ENCODE measurements around the gene CARD6.

Gene CARD6

GRCh38 chr5:40838086-40838485 is 3.1 kb upstream of the CARD6 start:
- H3K18ac ChIP-seq (ENCODE audit: low read length), result no peak overlapping the region
- no peak overlapping the region for H3K4ac ChIP-seq (ENCODE audit: low read depth, low read length)
- WGBS (ENCODE audit: extremely low coverage, insufficient coverage, low lambda C conversion rate), result no CpG with 5 or more reads among the region's 6 CpGs
- peaks cover 19% of the 10 kb centered on the region for H3K79me2 ChIP-seq (ENCODE audit: control insufficient read depth, insufficient read depth, low read length)
- no peak overlapping the region for H2BK5ac ChIP-seq (ENCODE audit: low read length)
- H3K9ac ChIP-seq (ENCODE audit: low read length), result no peak overlapping the region
- no peaks in the 10 kb centered on the region for H3K79me1 ChIP-seq (ENCODE audit: low read length)
- H2BK120ac ChIP-seq (ENCODE audit: low read depth, low read length), result no peak overlapping the region
- no peak overlapping the region for H3K27ac ChIP-seq (ENCODE audit: low read depth, low read length)
- H3K4me2 ChIP-seq (ENCODE audit: low read length), result no peak overlapping the region
- H2AK5ac ChIP-seq (ENCODE audit: low read length), result no peak overlapping the region
- H3K23ac ChIP-seq (ENCODE audit: low read length), result no peak overlapping the region
- H3K56ac ChIP-seq (ENCODE audit: low read length), result no peak overlapping the region
- H3K4me3 ChIP-seq (ENCODE audit: low read length), result no peak overlapping the region
- H3K4me1 ChIP-seq (ENCODE audit: control insufficient read depth, low read depth, low read length), result no peaks in the 10 kb centered on the region
- H4K5ac ChIP-seq (ENCODE audit: low read length), result no peak overlapping the region
- no peak overlapping the region for H2BK15ac ChIP-seq (replicated peaks; ENCODE audit: low read depth)
- no peak overlapping the region for H4K8ac ChIP-seq (ENCODE audit: low read depth, low read length)
- peaks cover 5% of the 10 kb centered on the region for H3K36me3 ChIP-seq (ENCODE audit: control insufficient read depth, insufficient read depth, low read length)
- no peak for DNase-seq
- no peaks in the 10 kb centered on the region for H3K27me3 ChIP-seq (ENCODE audit: insufficient read depth, low read length, poor library complexity)

- Histone ChIP-seq H3K4me1 (ENCODE audit: control insufficient read depth, low read depth, low read length) (no peaks in the 10 kb centered on the region), H2AK5ac (ENCODE audit: low read length) (no peak overlapping the region), H3K79me2 (ENCODE audit: control insufficient read depth, insufficient read depth, low read length) (no peaks in the 10 kb centered on the region), H3K23ac (ENCODE audit: low read length) (no peak overlapping the region), H4K8ac (ENCODE audit: low read depth, low read length) (no peak overlapping the region), H3K4me2 (ENCODE audit: low read length) (no peak overlapping the region), H3K79me1 (ENCODE audit: low read length) (no peaks in the 10 kb centered on the region), H2BK15ac (replicated peaks; ENCODE audit: low read depth) (no peak overlapping the region), H3K9ac (ENCODE audit: low read length) (no peak overlapping the region), H3K4ac (ENCODE audit: low read depth, low read length) (no peak overlapping the region), H3K36me3 (ENCODE audit: control insufficient read depth, insufficient read depth, low read length) (no peaks in the 10 kb centered on the region), H4K5ac (ENCODE audit: low read length) (no peak overlapping the region), H3K27me3 (ENCODE audit: insufficient read depth, low read length, poor library complexity) (no peaks in the 10 kb centered on the region), H2BK5ac (ENCODE audit: low read length) (no peak overlapping the region), H2BK120ac (ENCODE audit: low read depth, low read length) (no peak overlapping the region), H3K56ac (ENCODE audit: low read length) (no peak overlapping the region), H3K4me3 (ENCODE audit: low read length) (no peak overlapping the region), H3K18ac (ENCODE audit: low read length) (no peak overlapping the region), H3K27ac (ENCODE audit: low read depth, low read length) (no peak overlapping the region)
- no CpG with 5 or more reads among the region's 2 CpGs for WGBS (ENCODE audit: extremely low coverage, insufficient coverage, low lambda C conversion rate)
- no peak for DNase-seq
These were observed 1.2 kb downstream of the CARD6 start for GRCh38 chr5:40842351-40842750.

GRCh38 chr5:40844565-40844964 is 3.4 kb downstream of the CARD6 start:
- H3K4ac ChIP-seq (ENCODE audit: low read depth, low read length), result no peak overlapping the region
- H3K18ac ChIP-seq (ENCODE audit: low read length), result no peak overlapping the region
- H2BK15ac ChIP-seq (replicated peaks; ENCODE audit: low read depth), result no peak overlapping the region
- no peak overlapping the region for H4K5ac ChIP-seq (ENCODE audit: low read length)
- H3K23ac ChIP-seq (ENCODE audit: low read length), result no peak overlapping the region
- H2BK5ac ChIP-seq (ENCODE audit: low read length), result no peak overlapping the region
- H2AK5ac ChIP-seq (ENCODE audit: low read length), result no peak overlapping the region
- H3K79me1 ChIP-seq (ENCODE audit: low read length), result no peaks in the 10 kb centered on the region
- no peak overlapping the region for H3K56ac ChIP-seq (ENCODE audit: low read length)
- H3K27me3 ChIP-seq (ENCODE audit: insufficient read depth, low read length, poor library complexity), result no peaks in the 10 kb centered on the region
- no peak overlapping the region for H3K9ac ChIP-seq (ENCODE audit: low read length)
- H3K4me1 ChIP-seq (ENCODE audit: control insufficient read depth, low read depth, low read length), result no peaks in the 10 kb centered on the region
- no peaks in the 10 kb centered on the region for H3K79me2 ChIP-seq (ENCODE audit: control insufficient read depth, insufficient read depth, low read length)
- WGBS (ENCODE audit: extremely low coverage, insufficient coverage, low lambda C conversion rate), result no CpG with 5 or more reads among the region's 4 CpGs
- H3K4me3 ChIP-seq (ENCODE audit: low read length), result no peak overlapping the region
- H4K8ac ChIP-seq (ENCODE audit: low read depth, low read length), result no peak overlapping the region
- H3K27ac ChIP-seq (ENCODE audit: low read depth, low read length), result no peak overlapping the region
- no peak overlapping the region for H3K4me2 ChIP-seq (ENCODE audit: low read length)
- H3K36me3 ChIP-seq (ENCODE audit: control insufficient read depth, insufficient read depth, low read length), result no peaks in the 10 kb centered on the region
- no peak for DNase-seq
- no peak overlapping the region for H2BK120ac ChIP-seq (ENCODE audit: low read depth, low read length)

GRCh38 chr5:40846371-40846770 is 5.2 kb downstream of the CARD6 start:
- H3K23ac ChIP-seq (ENCODE audit: low read length), result no peak overlapping the region
- H3K4me2 ChIP-seq (ENCODE audit: low read length), result no peak overlapping the region
- WGBS (ENCODE audit: extremely low coverage, insufficient coverage, low lambda C conversion rate), result no CpG with 5 or more reads among the region's 2 CpGs
- H2AK5ac ChIP-seq (ENCODE audit: low read length), result no peak overlapping the region
- H3K36me3 ChIP-seq (ENCODE audit: control insufficient read depth, insufficient read depth, low read length), result no peaks in the 10 kb centered on the region
- no peaks in the 10 kb centered on the region for H3K79me1 ChIP-seq (ENCODE audit: low read length)
- H3K4ac ChIP-seq (ENCODE audit: low read depth, low read length), result no peak overlapping the region
- H4K8ac ChIP-seq (ENCODE audit: low read depth, low read length), result no peak overlapping the region
- no peak overlapping the region for H3K9ac ChIP-seq (ENCODE audit: low read length)
- H2BK5ac ChIP-seq (ENCODE audit: low read length), result no peak overlapping the region
- H2BK15ac ChIP-seq (replicated peaks; ENCODE audit: low read depth), result no peak overlapping the region
- no peaks in the 10 kb centered on the region for H3K4me1 ChIP-seq (ENCODE audit: control insufficient read depth, low read depth, low read length)
- no peak overlapping the region for H3K27ac ChIP-seq (ENCODE audit: low read depth, low read length)
- H3K56ac ChIP-seq (ENCODE audit: low read length), result no peak overlapping the region
- no peak overlapping the region for H3K18ac ChIP-seq (ENCODE audit: low read length)
- no peak overlapping the region for H3K4me3 ChIP-seq (ENCODE audit: low read length)
- DNase-seq, result no peak
- no peaks in the 10 kb centered on the region for H3K79me2 ChIP-seq (ENCODE audit: control insufficient read depth, insufficient read depth, low read length)
- no peak overlapping the region for H2BK120ac ChIP-seq (ENCODE audit: low read depth, low read length)
- no peaks in the 10 kb centered on the region for H3K27me3 ChIP-seq (ENCODE audit: insufficient read depth, low read length, poor library complexity)
- H4K5ac ChIP-seq (ENCODE audit: low read length), result no peak overlapping the region

- DNase-seq, result no peak
- no peak overlapping the region for H3K9ac ChIP-seq (ENCODE audit: low read length)
- no peak overlapping the region for H2AK5ac ChIP-seq (ENCODE audit: low read length)
These were observed 6.4 kb downstream of the CARD6 start for GRCh38 chr5:40847525-40847924.

GRCh38 chr5:40853632-40854192 is 12.5 kb downstream of the CARD6 start:
- H2BK120ac ChIP-seq (ENCODE audit: low read depth, low read length), result no peak overlapping the region
- H3K4me3 ChIP-seq (ENCODE audit: low read length), result no peak overlapping the region
- no peaks in the 10 kb centered on the region for H3K79me2 ChIP-seq (ENCODE audit: control insufficient read depth, insufficient read depth, low read length)
- H3K4ac ChIP-seq (ENCODE audit: low read depth, low read length), result no peak overlapping the region
- H3K56ac ChIP-seq (ENCODE audit: low read length), result no peak overlapping the region
- H2AK5ac ChIP-seq (ENCODE audit: low read length), result no peak overlapping the region
- no peak overlapping the region for H3K4me2 ChIP-seq (ENCODE audit: low read length)
- H2BK15ac ChIP-seq (replicated peaks; ENCODE audit: low read depth), result no peak overlapping the region
- WGBS (ENCODE audit: extremely low coverage, insufficient coverage, low lambda C conversion rate), result no CpG with 5 or more reads among the region's 4 CpGs
- no peak overlapping the region for H4K5ac ChIP-seq (ENCODE audit: low read length)
- no peak for DNase-seq
- H3K9ac ChIP-seq (ENCODE audit: low read length), result no peak overlapping the region
- H3K18ac ChIP-seq (ENCODE audit: low read length), result no peak overlapping the region
- no peaks in the 10 kb centered on the region for H3K36me3 ChIP-seq (ENCODE audit: control insufficient read depth, insufficient read depth, low read length)
- H3K23ac ChIP-seq (ENCODE audit: low read length), result no peak overlapping the region
- H3K27ac ChIP-seq (ENCODE audit: low read depth, low read length), result no peak overlapping the region
- no peaks in the 10 kb centered on the region for H3K4me1 ChIP-seq (ENCODE audit: control insufficient read depth, low read depth, low read length)
- H3K79me1 ChIP-seq (ENCODE audit: low read length), result no peaks in the 10 kb centered on the region
- H4K8ac ChIP-seq (ENCODE audit: low read depth, low read length), result no peak overlapping the region
- no peaks in the 10 kb centered on the region for H3K27me3 ChIP-seq (ENCODE audit: insufficient read depth, low read length, poor library complexity)
- no peak overlapping the region for H2BK5ac ChIP-seq (ENCODE audit: low read length)

More at GRCh38 chr5:40847525-40847924, 6.4 kb downstream of the CARD6 start:
- no peaks in the 10 kb centered on the region for H3K4me1 ChIP-seq (ENCODE audit: control insufficient read depth, low read depth, low read length)
- H2BK5ac ChIP-seq (ENCODE audit: low read length), result no peak overlapping the region
- H3K18ac ChIP-seq (ENCODE audit: low read length), result no peak overlapping the region
- H3K23ac ChIP-seq (ENCODE audit: low read length), result no peak overlapping the region
- H2BK120ac ChIP-seq (ENCODE audit: low read depth, low read length), result no peak overlapping the region
- H4K5ac ChIP-seq (ENCODE audit: low read length), result no peak overlapping the region
- no peak overlapping the region for H2BK15ac ChIP-seq (replicated peaks; ENCODE audit: low read depth)
- H3K4ac ChIP-seq (ENCODE audit: low read depth, low read length), result no peak overlapping the region
- H3K79me1 ChIP-seq (ENCODE audit: low read length), result no peaks in the 10 kb centered on the region
- no peak overlapping the region for H3K4me2 ChIP-seq (ENCODE audit: low read length)
- H3K56ac ChIP-seq (ENCODE audit: low read length), result no peak overlapping the region
- no CpG with 5 or more reads among the region's 1 CpG for WGBS (ENCODE audit: extremely low coverage, insufficient coverage, low lambda C conversion rate)
- no peaks in the 10 kb centered on the region for H3K79me2 ChIP-seq (ENCODE audit: control insufficient read depth, insufficient read depth, low read length)
- no peak overlapping the region for H3K27ac ChIP-seq (ENCODE audit: low read depth, low read length)
- H3K27me3 ChIP-seq (ENCODE audit: insufficient read depth, low read length, poor library complexity), result no peaks in the 10 kb centered on the region
- no peak overlapping the region for H4K8ac ChIP-seq (ENCODE audit: low read depth, low read length)
- H3K36me3 ChIP-seq (ENCODE audit: control insufficient read depth, insufficient read depth, low read length), result no peaks in the 10 kb centered on the region
- no peak overlapping the region for H3K4me3 ChIP-seq (ENCODE audit: low read length)

Measured in mesendoderm (in vitro differentiated cells).